HG03108 (cell line): ENCODE measurements around the gene LRRC73.

Source experiments
- ATAC-seq: cut with Tn5 transposase; IDR thresholded peaks from one replicate; pipeline ENCODE4 v1.9.1; 2021; ENCODE audit warnings: moderate library complexity; ENCODE audit not compliant: unreplicated experiment

LRRC73 gene

GRCh38 chr6:43493833-43494232 lies 16.3 kb downstream of the LRRC73 start:
- no peak for ATAC-seq

GRCh38 chr6:43493230-43493629 lies 16.9 kb downstream of the LRRC73 start:
- ATAC-seq, result no peak

DNA sequence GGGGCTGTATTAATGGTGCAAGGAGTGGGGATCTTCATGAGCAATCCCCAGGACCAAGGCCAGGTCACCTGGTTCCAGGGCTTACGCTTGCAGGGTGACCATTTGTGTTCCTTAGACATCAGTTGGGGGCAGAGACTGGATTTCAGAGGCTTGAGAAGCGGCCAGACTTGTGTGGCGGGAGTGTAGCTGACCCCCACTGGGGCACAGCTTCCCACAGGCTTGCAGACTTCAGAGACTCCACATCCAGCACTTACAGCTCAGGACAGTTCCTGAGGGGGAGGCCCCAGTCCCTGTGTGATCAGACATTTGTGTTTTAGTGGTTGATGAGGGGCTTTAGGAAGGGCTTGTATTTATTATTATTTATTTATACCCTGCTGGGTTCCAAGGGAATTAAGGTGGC lies 17.5 kb downstream of the LRRC73 start:
- no peak for ATAC-seq

DNA sequence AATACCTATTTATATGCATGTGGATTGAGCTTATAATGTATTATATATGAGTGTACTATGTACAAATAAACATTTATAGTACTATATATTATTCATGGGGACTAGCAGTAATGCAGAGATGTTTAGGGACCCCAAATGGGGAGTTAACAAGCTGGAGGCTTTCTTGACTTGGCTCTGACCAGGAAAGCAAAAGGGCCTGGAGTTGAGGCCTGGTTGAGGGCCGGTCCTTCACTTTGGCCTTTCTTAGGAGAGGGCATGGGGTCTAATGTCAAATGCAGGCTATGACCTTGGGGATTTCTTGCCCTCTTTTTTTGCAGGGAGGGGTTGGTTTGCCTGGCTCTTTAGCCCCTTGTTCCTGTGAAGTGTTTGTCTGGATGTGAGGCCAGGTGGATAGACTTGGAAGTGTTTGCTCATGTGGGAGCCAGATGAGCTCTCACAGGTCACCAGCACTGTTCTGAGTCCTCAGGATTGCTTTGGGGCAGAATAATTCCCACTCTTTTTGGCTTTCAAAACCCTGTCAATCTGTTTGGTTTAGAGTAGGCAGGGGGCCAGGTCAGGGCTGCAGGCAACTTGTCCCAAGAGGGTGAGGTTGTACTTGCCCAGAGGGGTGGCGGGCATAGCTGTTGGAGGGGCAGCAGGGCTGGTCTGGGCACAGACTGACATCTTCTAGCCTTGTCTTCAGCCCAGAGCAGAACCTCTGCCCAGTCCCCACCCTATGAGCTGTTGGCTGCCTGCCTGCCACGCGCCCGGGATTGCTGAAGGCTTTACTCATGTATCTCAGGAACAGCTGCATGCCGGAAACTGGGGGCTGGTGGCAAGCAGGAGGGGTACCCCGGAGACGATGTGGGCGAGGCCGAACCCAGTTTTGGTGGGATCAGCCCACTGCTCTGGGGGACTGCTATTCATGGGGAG lies 18.1 kb downstream of the LRRC73 start:
- no peak for ATAC-seq

- ATAC-seq, result no peak
Observed at GRCh38 chr6:43490523-43490939, 19.6 kb downstream of the LRRC73 start.

GRCh38 chr6:43489277-43490072 lies 20.7 kb downstream of the LRRC73 start:
- no peak for ATAC-seq

GRCh38 chr6:43488667-43489276 lies 21.4 kb downstream of the LRRC73 start:
- no peak for ATAC-seq

GRCh38 chr6:43481591-43482236 lies 28.4 kb downstream of the LRRC73 start:
- no peak for ATAC-seq

- no peak for ATAC-seq
Observed at GRCh38 chr6:43481075-43481474, 29.1 kb downstream of the LRRC73 start.

GRCh38 chr6:43478008-43478372 lies 32.2 kb downstream of the LRRC73 start:
- no peak for ATAC-seq

GRCh38 chr6:43477235-43478007 lies 32.7 kb downstream of the LRRC73 start, which contains the start of gene TJAP1:
TSS of gene TJAP1 (plus strand) at chr6:43477570. CDS start at chr6:43499002, 21,432 bp downstream.
- ATAC-seq, result peak; percentile 97

DNA sequence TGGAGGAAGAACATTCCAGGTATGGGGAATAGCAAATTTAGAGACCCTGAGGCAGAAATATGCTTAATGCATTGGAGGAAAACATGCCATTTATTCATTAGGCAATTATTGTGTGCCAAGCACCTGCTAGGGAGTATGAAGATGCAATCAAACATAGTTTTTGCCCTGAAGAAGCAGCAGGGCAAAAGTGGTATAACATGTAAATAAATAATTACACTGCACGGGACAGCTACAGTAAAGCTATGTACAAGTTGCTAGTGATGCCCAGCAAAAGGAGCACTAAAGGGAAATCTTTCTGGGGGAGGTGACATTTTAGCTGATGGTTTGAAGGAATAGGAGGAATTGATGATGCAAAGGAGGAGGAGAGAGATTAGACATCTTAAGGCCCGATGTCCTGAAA lies 33.4 kb downstream of the LRRC73 start:
- ATAC-seq, result no peak

DNA sequence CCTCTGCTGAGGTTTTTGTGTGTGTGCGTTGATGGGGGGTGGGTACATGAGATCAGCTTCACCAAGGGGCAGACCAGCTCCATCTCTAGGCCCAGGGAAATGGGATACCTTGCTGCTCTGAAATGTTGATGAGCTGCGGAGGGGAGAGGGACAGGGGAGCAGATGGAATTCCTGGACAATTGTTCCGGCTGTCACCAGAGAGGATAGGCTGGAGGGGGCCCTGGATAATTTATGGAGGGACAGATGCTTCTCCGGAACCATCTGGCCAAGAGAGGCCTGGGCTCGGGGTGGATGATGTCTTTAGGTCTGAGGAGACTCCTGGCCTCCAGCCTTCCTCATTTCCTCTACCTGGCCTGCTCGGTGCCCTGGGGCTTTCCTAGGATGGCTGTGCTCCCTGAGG lies 34.6 kb downstream of the LRRC73 start:
- no peak for ATAC-seq

DNA sequence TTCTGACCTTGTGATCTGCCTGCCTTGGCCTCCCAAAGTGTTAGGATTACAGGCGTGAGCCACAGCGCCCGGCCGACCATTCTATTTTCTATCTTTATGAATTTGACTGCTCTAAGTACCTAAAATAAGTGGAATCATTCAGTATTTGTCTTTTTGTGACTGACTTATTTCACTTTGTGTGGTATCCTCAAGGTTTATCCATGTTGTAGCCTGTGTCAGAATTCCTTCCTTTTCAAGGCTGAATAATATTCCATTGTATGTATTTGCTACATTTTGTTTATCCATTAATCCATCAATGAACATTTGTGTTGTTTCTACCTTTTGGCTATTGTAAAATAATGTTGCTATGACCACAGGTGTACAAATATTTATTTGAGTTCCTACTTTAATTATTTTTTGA lies 37.6 kb downstream of the LRRC73 start:
- no peak for ATAC-seq

DNA sequence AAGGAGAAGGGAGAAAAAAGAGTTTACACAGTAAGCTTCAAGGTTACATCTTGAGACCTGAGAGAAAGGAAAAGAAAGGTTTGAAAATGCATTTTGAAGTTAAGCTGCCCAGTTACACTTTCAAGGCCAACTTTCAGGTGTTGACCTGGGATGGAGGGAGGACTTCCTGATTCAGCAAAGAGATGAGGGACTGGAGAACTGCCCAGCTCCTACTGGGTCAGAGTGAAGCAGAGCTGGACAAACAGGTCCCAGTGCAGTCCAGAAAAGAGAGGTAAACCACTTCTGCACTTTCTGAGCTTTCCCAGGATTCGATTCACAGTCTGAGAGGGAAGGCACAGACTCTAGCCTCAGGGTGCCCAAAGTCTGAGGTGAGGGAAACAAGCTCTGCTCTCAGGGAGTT lies 38.7 kb downstream of the LRRC73 start:
- no peak for ATAC-seq

- ATAC-seq, result no peak
Observed at GRCh38 chr6:43469947-43470346, 40.2 kb downstream of the LRRC73 start.

- no peak for ATAC-seq
Observed at GRCh38 chr6:43468748-43469681, 41.1 kb downstream of the LRRC73 start.

- ATAC-seq, result no peak
Observed at GRCh38 chr6:43468240-43468639, 41.9 kb downstream of the LRRC73 start.

DNA sequence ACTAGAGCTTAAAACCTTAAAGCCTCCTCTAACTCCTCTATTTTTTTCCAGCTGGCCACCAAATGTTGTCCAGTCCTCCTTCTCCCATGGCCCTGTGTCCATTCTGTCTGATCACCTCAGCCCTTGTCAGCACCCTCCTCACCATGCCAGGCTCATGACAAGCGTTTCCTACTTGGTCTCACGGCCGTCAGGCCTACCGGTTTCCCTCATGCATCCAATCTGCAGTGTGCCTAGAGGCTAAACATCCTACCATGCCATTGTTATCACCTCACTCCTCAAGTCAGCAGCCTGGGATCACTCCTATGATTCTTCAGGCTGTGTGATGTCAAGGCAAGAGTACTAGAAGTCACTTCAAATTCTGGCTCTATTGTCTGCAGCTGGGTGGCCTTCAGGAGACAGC lies 42.4 kb downstream of the LRRC73 start:
- no peak for ATAC-seq
